Hypothalamus (tissue), 51 donors: Measurements from ENCODE around the gene JADE1.

ENCODE experiments used
- DNase-seq, 51 donors: peaks; one replicate each; lab custom pipeline; 2025; lab: John Stamatoyannopoulos, UW

Gene JADE1

GRCh38 chr4:128810331-128810870, 901 bp downstream of the JADE1 start:
- peak in 15 of 51 donors; percentile 3 to 73 (median 15) for DNase-seq

- DNase-seq, result peak in 49 of 51 donors; percentile 8 to 82 (median 46)
These were observed 1.5 kb downstream of the JADE1 start for GRCh38 chr4:128810871-128811570.

DNA sequence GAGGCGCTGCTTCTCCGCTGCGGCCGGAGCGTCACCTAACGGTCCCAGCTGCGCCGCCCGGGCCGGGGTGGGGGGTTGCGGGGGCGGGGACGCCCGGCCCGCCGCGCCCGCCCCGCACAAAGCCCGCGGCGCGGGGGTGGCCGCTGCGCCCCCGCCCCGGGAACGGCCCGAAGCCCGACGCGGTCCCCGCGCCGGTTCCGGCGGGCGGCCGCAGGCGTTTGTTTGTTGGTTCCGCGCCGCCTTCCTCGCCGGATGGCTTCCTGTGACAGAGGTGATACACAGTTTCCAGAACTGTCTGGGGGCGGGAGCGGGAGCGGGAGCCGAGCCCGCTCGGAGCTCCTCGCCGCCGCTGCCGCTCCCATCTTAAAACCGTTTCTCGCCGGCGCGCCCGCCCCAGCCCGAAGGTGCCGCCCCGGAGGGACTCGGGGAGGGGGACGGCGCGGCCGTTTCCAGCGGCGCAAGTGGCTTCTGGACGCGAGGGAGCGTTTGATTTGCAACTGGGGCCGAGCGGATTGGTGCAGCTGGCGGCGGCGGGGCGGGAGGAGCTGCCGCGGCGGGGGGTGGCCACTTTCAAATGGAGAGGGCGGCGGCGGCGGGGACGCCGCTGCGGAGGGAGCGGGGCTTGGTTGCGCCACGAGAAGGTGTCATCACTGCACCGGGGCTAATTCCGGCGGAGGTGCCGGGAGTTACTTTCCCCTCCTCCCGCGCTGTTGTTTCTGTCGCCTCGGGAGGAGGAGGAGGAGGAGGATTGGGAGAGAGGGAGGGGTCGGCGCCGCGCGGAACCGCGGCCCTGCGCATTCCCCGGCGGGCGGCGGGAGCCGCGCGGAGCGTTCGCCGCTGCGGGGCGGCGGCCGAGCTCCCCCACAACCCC, 2.3 kb downstream of the JADE1 start:
- DNase-seq, result peak; percentile 15 to 90 (median 73)

DNA sequence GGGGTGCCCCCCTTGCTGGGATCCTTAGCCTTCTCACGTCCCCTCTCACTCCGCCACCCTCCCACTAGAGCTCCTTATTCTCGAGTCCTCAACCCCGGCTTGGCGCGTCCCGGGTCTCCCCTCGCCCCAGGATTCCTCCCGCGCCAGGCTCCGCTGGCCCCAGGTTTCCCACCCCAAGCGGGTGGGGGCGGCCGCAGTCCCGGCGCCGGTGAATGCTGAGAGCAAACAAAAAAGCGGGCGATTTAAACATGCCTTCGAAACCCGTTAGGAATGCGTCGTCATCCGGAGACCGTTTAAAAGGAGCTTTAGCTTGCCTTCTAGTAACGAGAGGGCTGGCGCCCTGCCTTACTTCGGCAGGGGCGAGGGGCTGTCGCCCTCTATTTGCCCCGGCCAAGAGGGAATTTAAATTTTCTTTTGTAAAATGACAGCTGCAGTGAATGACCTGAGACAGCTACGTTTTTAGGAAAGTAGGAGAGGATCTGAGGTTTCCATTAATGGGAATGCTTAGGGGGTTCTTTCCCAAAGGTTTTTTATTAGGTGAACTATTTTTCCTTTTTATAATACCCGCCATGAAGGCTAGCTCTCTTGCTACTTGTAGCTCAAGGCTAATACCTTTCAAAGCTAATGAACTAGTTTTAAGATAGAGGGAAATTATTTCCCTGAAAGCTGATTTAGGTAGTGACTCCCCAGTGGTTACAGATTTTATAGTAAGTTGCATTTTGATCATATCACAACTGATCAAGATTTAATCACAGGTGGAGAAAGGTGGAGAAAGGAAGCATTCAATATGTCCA, 3.1 kb downstream of the JADE1 start:
- DNase-seq, result peak in 30 of 51 donors; percentile 20 to 87 (median 49)

DNA sequence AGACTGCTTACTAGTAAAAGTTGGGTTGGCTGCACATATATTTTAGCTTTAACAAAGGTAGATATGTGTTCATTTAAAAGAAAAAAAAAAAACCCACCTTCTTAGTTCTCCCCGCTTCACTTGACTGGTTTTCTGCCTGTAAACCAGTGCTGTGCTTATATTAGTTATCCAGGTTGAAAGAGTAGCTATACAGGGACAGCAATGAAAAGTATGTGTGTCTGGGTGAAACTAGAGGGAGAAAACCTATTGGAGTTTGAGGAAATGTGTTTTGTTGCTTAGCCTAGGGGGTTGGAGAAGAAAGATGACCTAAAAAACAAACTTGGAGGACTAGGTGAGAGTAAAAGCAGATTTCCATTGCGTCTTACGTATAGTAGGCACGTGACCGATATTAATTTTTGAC, 4.5 kb downstream of the JADE1 start:
- DNase-seq, result no peak

- DNase-seq, result no peak
These were observed 8.9 kb downstream of the JADE1 start for GRCh38 chr4:128818442-128818841.

GRCh38 chr4:128819082-128819742, 9.7 kb downstream of the JADE1 start:
- no peak for DNase-seq

- DNase-seq, result no peak
These were observed 11.2 kb downstream of the JADE1 start for GRCh38 chr4:128820671-128821070.

GRCh38 chr4:128821151-128821550, 11.7 kb downstream of the JADE1 start:
- no peak for DNase-seq

DNA sequence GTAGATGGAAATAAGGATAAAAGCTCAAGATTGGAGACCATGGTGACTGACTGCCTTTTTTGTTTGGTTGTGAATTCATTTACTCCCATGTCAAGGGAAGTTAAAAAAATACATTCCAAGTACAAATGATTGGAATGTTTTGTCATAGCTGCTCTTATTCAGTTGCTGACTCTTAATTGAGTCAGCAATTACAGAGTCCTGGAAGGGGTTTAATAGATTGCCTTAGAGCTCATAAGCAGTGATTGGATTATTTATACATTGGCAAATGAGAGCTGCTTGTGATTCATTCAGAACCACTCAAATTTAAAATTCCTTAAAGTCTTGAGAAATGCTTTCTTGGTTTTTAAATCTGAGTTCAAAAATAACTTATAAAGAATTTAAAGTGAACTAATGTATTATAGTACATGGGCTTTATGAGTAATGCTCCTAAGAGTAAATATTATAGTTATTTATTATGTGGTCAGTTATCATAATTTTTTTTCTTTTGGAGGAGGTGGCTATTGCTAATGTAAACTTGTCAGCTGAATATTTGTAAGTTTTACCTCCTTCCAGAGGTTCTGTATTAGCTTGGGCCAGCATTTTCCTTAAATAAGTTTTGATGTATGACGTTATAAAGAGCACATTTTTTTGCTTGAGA, 13.6 kb downstream of the JADE1 start:
- DNase-seq, result no peak

- DNase-seq, result no peak
These were observed 15.7 kb downstream of the JADE1 start for GRCh38 chr4:128825226-128825625.

DNA sequence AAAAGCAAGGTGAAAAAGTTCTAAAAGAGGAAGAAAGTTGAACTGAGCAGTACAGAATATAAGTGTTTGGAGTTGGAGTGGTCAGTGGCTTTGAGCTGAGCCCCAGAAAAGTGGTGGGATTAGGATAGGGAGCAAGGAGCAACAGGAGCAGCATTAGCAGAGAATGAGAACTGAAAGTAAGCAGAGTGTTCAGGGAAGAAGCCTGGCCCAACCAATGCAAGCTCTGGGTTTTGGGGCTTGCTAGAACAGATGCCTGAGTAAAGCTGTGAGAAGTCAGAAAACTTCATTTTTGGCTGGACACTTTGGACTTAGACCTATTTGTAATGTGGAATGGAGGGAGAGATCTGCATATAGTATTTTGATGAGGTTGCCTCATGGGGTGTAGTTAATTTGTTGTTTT, 17.8 kb downstream of the JADE1 start:
- no peak for DNase-seq

GRCh38 chr4:128830906-128831503, 21.5 kb downstream of the JADE1 start:
- DNase-seq, result no peak

- peak in 28 of 51 donors; percentile 1 to 53 (median 10) for DNase-seq
These were observed 22.2 kb downstream of the JADE1 start for GRCh38 chr4:128831531-128832242.

- DNase-seq, result no peak
These were observed 22.7 kb downstream of the JADE1 start for GRCh38 chr4:128832243-128832625.

DNA sequence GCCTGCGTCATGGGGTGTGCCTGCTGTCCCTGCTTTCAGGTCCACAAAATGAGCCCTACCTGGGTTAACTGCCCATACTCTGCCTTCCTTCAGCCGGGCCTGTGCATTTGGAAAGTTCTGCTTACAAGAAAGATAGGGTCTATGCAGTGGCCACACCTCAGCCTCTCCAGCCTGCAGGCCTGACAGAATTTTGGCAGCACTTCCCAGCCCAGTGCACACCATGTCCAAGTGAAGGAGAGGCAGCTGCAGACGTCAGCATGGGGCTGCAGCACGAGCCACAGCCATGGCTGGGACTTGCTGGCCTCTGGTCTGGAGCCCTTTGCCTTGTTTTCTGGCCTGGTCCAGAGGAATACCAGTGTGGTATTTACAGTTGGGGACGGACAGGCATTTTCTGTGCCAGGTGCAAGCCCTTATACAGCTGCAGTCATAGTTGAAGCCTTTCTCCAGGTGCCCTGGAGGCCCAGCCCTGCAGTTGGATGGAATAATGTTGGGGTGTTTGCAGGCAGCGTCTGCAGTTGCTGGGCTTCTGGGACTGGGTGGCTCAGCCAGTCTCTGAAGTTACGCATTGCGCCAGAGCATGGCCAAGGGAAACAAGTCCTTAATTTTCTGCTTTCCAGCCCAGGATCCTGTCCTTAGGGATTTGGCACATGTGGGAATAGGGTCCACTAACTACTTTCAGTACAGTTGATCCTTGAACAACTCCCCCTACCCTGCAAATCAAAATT, 26.2 kb downstream of the JADE1 start:
- DNase-seq, result peak in 29 of 51 donors; percentile 2 to 73 (median 22)

- DNase-seq, result no peak
These were observed 27.7 kb downstream of the JADE1 start for GRCh38 chr4:128837198-128837597.

GRCh38 chr4:128837679-128838078, 28.2 kb downstream of the JADE1 start:
- DNase-seq, result no peak
